Coronary artery (tissue), 2 donors: Measurements from ENCODE around the gene SERPINB13.

ENCODE experiments used
- DNase-seq: peaks from one replicate; pipeline ENCODE4 v3.0.0-alpha.2; 2017; ENCODE audit warnings: low spot score
- H3K27ac ChIP-seq, 2 donors: fragments of 200-600 bp; sonication (generic); one replicate each; pipeline ENCODE4 v1.5.1; 2016 to 2019
- H3K4me3 ChIP-seq: fragments of 200-600 bp; sonication (generic); 2 replicates; pipeline ENCODE4 v1.5.1; 2016; ENCODE audit warnings: mild to moderate bottlenecking, moderate library complexity
- TF ChIP-seq, protein P1 (sequence below): fragments of 200-600 bp; sonication (generic); IDR thresholded peaks from one replicate; pipeline ENCODE4 v1.5.1; 2019; ENCODE audit warnings: antibody characterized with exemption

SERPINB13 gene

DNA sequence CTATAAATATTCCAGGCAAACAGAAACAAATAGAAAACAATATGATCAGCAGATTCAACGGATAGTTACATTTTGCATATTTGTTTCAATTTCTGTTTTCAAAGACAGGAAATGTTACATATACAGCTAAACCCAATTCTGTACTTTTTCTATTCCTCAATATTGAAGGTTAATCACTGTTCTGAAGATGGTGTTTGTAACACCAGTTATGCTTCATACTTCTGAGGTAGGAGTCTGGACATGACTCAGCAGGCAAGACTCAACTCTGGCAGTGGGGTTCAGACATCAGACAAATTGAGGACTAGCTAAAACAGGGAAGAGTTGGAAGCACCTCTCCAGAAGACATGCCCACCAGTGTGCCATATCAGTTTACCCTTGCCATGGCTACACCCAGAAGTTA, 16.6 kb downstream of the SERPINB13 start:
- no peak for DNase-seq

GRCh38 chr18:63604791-63605567, 17.8 kb downstream of the SERPINB13 start:
- TF ChIP-seq, protein P1, sequence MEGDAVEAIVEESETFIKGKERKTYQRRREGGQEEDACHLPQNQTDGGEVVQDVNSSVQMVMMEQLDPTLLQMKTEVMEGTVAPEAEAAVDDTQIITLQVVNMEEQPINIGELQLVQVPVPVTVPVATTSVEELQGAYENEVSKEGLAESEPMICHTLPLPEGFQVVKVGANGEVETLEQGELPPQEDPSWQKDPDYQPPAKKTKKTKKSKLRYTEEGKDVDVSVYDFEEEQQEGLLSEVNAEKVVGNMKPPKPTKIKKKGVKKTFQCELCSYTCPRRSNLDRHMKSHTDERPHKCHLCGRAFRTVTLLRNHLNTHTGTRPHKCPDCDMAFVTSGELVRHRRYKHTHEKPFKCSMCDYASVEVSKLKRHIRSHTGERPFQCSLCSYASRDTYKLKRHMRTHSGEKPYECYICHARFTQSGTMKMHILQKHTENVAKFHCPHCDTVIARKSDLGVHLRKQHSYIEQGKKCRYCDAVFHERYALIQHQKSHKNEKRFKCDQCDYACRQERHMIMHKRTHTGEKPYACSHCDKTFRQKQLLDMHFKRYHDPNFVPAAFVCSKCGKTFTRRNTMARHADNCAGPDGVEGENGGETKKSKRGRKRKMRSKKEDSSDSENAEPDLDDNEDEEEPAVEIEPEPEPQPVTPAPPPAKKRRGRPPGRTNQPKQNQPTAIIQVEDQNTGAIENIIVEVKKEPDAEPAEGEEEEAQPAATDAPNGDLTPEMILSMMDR = no peak
- no peak overlapping the region for H3K27ac ChIP-seq
- no peak for DNase-seq
- H3K4me3 ChIP-seq = no peak overlapping the region

More for the DNA sequence above, 16.6 kb downstream of the SERPINB13 start:
- no peak overlapping the region for H3K4me3 ChIP-seq
- H3K27ac ChIP-seq = no peak overlapping the region
- TF ChIP-seq, protein P1 = no peak

- no peak for DNase-seq
Measured at GRCh38 chr18:63606526-63606925, 19.4 kb downstream of the SERPINB13 start.

GRCh38 chr18:63613420-63613819, 26.3 kb downstream of the SERPINB13 start:
- TF ChIP-seq, protein P1 = no peak
- Histone ChIP-seq H3K27ac (no peak overlapping the region), H3K4me3 (no peak overlapping the region)
- DNase-seq = no peak

More at GRCh38 chr18:63606526-63606925, 19.4 kb downstream of the SERPINB13 start:
- TF ChIP-seq, protein P1 = no peak
- H3K27ac ChIP-seq = no peak overlapping the region
- H3K4me3 ChIP-seq = no peak overlapping the region

DNA sequence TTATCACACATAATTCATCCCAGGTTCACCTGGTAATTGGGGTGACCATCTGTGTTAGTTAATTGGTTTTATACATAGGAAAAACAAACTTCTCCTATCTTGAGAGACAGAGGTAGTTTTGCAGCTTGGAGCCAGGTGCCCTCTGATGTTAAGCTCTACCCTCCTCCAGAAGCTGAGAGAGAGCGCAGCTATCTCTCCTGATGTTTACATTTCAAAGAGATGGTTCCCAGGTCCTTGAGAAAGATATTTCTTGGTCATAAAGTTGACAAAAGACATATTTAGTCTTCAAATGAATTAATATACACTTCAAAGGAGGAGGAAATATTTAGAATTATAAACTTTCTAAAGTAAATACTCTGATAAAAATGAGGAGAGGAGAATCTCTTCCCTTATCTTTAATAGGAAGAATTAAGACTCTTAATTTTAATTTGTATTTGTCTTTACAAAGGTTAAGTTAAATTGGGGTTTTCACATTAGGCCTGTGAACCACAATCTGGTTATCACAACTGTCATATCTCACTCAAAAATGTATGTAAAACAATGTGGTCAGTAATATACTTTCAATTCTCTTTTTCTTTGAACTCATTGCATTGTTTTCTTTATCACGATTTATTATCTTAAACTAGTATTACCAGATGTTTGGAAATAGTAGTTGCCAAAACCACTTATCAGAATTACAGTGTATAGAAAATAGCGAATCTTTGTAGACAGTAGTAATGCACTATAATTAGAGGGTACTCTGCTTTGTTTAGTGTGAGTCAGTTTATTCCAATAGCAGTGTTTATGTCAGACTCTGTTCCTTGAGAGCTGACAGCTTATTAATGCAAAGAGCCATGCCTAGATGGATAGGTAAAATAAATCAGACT, 30.1 kb downstream of the SERPINB13 start:
- Histone ChIP-seq H3K27ac (no peak overlapping the region), H3K4me3 (no peak overlapping the region)
- no peak for DNase-seq
- TF ChIP-seq, protein P1 = no peak

DNA sequence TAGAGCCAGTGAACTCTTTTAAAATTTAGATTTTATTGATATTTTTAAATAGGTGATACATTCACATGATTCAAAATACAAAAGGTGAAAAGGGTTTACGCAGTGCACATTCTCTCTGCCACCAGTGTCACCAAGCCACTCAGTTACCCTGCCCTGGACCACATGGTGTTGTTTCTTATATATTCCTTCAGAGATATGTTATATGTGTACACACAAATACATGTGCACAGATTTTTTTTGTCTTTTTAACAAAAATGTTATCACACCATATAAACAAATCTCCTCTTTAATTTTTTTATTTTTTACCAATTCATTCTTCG, 30.7 kb downstream of the SERPINB13 start:
- TF ChIP-seq, protein P1 = no peak
- DNase-seq = no peak
- Histone ChIP-seq H3K4me3 (no peak overlapping the region), H3K27ac (no peak overlapping the region)
